ENCODE measurements around the gene AATK. TPM values are rescaled to one million over a fixed set of nuclear protein-coding genes. Genes with fewer than 3 reads are reported as not detected.

The AATK gene
- total and polyA plus RNA-seq, 2 experiments from 2014 or later, result 5.7 to 6.3 TPM

- H3K4me3 ChIP-seq, result no peak overlapping the region
- H3K4me2 ChIP-seq, result no peak overlapping the region
- no peak overlapping the region for H2AFZ ChIP-seq
- no peak for DNase-seq (ENCODE audit: low spot score)
- H3K36me3 ChIP-seq (replicated peaks; ENCODE audit: insufficient read depth, low read depth), result no peaks in the 10 kb centered on the region
- no peaks in the 10 kb centered on the region for H3K9me2 ChIP-seq (replicated peaks; ENCODE audit: insufficient read depth)
- no peaks in the 10 kb centered on the region for H3K4me1 ChIP-seq (ENCODE audit: insufficient read depth)
- H3K27ac ChIP-seq, result no peak overlapping the region
- no peaks in the 10 kb centered on the region for H3K79me2 ChIP-seq
- no peaks in the 10 kb centered on the region for H3K9me3 ChIP-seq (ENCODE audit: low read depth)
- TF ChIP-seq CTCF (IDR thresholded peaks at IDR 0.05; ENCODE audit: poor library complexity) (no peak), EZH2 (IDR thresholded peaks at IDR 0.05; ENCODE audit: borderline replicate concordance) (no peak), EZH2phosphoT487 (IDR thresholded peaks at IDR 0.05; ENCODE audit: low read depth, severe bottlenecking, unreplicated experiment) (no peak)
- H3K27me3 ChIP-seq, result no peaks in the 10 kb centered on the region
- 94% methylated on average over 10 of the region's 10 CpGs for WGBS (ENCODE audit: low lambda C conversion rate, missing lambda C conversion rate)
- no peaks in the 10 kb centered on the region for H4K20me1 ChIP-seq (ENCODE audit: insufficient read depth, poor library complexity, severe bottlenecking)
Observed at GRCh38 chr17:81204578-81204977, 38.6 kb upstream of the AATK start.

GRCh38 chr17:81203136-81203535 is 37.1 kb upstream of the AATK start:
- Histone ChIP-seq H3K36me3 (replicated peaks; ENCODE audit: insufficient read depth, low read depth) (no peaks in the 10 kb centered on the region), H3K9me2 (replicated peaks; ENCODE audit: insufficient read depth) (no peaks in the 10 kb centered on the region), H3K79me2 (no peaks in the 10 kb centered on the region), H3K4me3 (no peak overlapping the region), H3K4me1 (ENCODE audit: insufficient read depth) (no peaks in the 10 kb centered on the region), H3K27ac (no peak overlapping the region), H2AFZ (no peak overlapping the region), H4K20me1 (ENCODE audit: insufficient read depth, poor library complexity, severe bottlenecking) (no peaks in the 10 kb centered on the region), H3K4me2 (no peak overlapping the region), H3K9me3 (ENCODE audit: low read depth) (no peaks in the 10 kb centered on the region), H3K27me3 (no peaks in the 10 kb centered on the region)
- TF ChIP-seq EZH2 (IDR thresholded peaks at IDR 0.05; ENCODE audit: borderline replicate concordance) (no peak), CTCF (IDR thresholded peaks at IDR 0.05; ENCODE audit: poor library complexity) (no peak), EZH2phosphoT487 (IDR thresholded peaks at IDR 0.05; ENCODE audit: low read depth, severe bottlenecking, unreplicated experiment) (no peak)
- DNase-seq (ENCODE audit: low spot score), result no peak
- WGBS (ENCODE audit: low lambda C conversion rate, missing lambda C conversion rate), result 98% methylated on average over 18 of the region's 20 CpGs

- H4K20me1 ChIP-seq (ENCODE audit: insufficient read depth, poor library complexity, severe bottlenecking), result no peaks in the 10 kb centered on the region
- H3K9me3 ChIP-seq (ENCODE audit: low read depth), result no peaks in the 10 kb centered on the region
- no peaks in the 10 kb centered on the region for H3K27me3 ChIP-seq
- no peaks in the 10 kb centered on the region for H3K36me3 ChIP-seq (replicated peaks; ENCODE audit: insufficient read depth, low read depth)
- no peak overlapping the region for H3K4me2 ChIP-seq
- H3K4me1 ChIP-seq (ENCODE audit: insufficient read depth), result no peaks in the 10 kb centered on the region
- H3K9me2 ChIP-seq (replicated peaks; ENCODE audit: insufficient read depth), result no peaks in the 10 kb centered on the region
- H2AFZ ChIP-seq, result no peak overlapping the region
- no peak for DNase-seq (ENCODE audit: low spot score)
- H3K27ac ChIP-seq, result no peak overlapping the region
- WGBS (ENCODE audit: low lambda C conversion rate, missing lambda C conversion rate), result 98% methylated on average over 10 of the region's 10 CpGs
- H3K4me3 ChIP-seq, result no peak overlapping the region
- H3K79me2 ChIP-seq, result no peaks in the 10 kb centered on the region
- TF ChIP-seq CTCF (IDR thresholded peaks at IDR 0.05; ENCODE audit: poor library complexity) (no peak), EZH2phosphoT487 (IDR thresholded peaks at IDR 0.05; ENCODE audit: low read depth, severe bottlenecking, unreplicated experiment) (no peak), EZH2 (IDR thresholded peaks at IDR 0.05; ENCODE audit: borderline replicate concordance) (no peak)
Observed at GRCh38 chr17:81202318-81202717, 36.3 kb upstream of the AATK start.

Measured in hepatocyte (in vitro differentiated cells).